ENCODE results near the gene KIAA0513. TPM values are rescaled to one million over a fixed set of nuclear protein-coding genes. Genes with fewer than 3 reads are reported as not detected.

The KIAA0513 gene
- total and polyA plus RNA-seq, 10 of the 15 experiments (the other 5 are each of a cell fraction or from before 2014, with no cell fraction given) = 0.14 to 5.8 (median 2.0) TPM

- WGBS (ENCODE audit: insufficient coverage, insufficient replicate concordance, low lambda C conversion rate, missing lambda C conversion rate) = 96% methylated on average over 11 of the region's 11 CpGs
- ChIA-PET POLR2A (interaction anchor here (0.6 to 1.2 kb wide), 2 partner anchors 9 to 58 kb away, joined by 4 to 6 read pairs; no protein-coding TSS in a partner anchor), RAD21 (ENCODE audit: unreplicated experiment) (no interaction called here), CTCF (interaction anchor here (1.0 to 2.0 kb wide), 6 partner anchors 9 to 383 kb away, joined by 3 to 7 read pairs (median 6); partner anchors contain the start of gene KIAA0513), SMC1A (ENCODE audit: uncharacterized antibody, unreplicated experiment) (interaction anchor here (2.0 kb wide), 1 partner anchor 11 kb away, joined by 4 read pairs; no protein-coding TSS in a partner anchor)
- peak overlapping the region; percentile 41 for H3K4me2 ChIP-seq (ENCODE audit: control insufficient read depth, insufficient read depth)
- H3K9ac ChIP-seq (ENCODE audit: control insufficient read depth, insufficient read depth, low read length) = no peak overlapping the region
- no peak overlapping the region for H2AFZ ChIP-seq (ENCODE audit: control insufficient read depth, low read depth, low read length)
- no peak for TF ChIP-seq MTA3 (IDR thresholded peaks at IDR 0.05; ENCODE audit: borderline replicate concordance, low read length)
- TF ChIP-seq ETV6 (conservative IDR thresholded peaks at IDR 0.05 in 1 of 2, IDR thresholded peaks at IDR 0.05 in 1 of 2; ENCODE audit: borderline replicate concordance in 1 of 2, low read depth in 1 of 2) = no peak
- TF ChIP-seq RAD51 (IDR thresholded peaks at IDR 0.05) = 0 out of 2 replicates have a peak, but pooled peaks have one; percentile 38
- H3K36me3 ChIP-seq (ENCODE audit: control insufficient read depth in 2 of 2, insufficient read depth in 2 of 2, low read length in 1 of 2) = no peaks in the 10 kb centered on the region; a peak in 1 of 4 replicates
- BruUV-seq (replicated peaks) = no TSS peak
- no peaks in the 10 kb centered on the region for H3K9me3 ChIP-seq (replicated peaks; ENCODE audit: control insufficient read depth, insufficient read depth, low read length)
- in situ Hi-C loops (cut with MboI) (no loop called here), intact Hi-C loops (cut with micrococcal nuclease; ENCODE audit: unreplicated experiment) (no loop called here)
- H3K79me2 ChIP-seq (ENCODE audit: control insufficient read depth, insufficient read depth, low read length) = peaks cover 70% of the 10 kb centered on the region
- no peak for DNase-seq (ENCODE audit: low read depth, low spot score)
- H4K20me1 ChIP-seq (ENCODE audit: control insufficient read depth, insufficient read depth) = no peaks in the 10 kb centered on the region; the same call in 1 of the 2 replicates
- H3K4me1 ChIP-seq (ENCODE audit: control insufficient read depth, insufficient read depth, low read length) = peaks cover 5% of the 10 kb centered on the region
- H3K4me3 ChIP-seq = peak overlapping the region; percentile 3; the same call in 1 of the 2 replicates
- no peak for FAIRE-seq
- H3K27me3 ChIP-seq (replicated peaks in 1 of 2; ENCODE audit: control insufficient read depth in 2 of 2, insufficient read depth in 2 of 2, low read length in 1 of 2) = no peaks in the 10 kb centered on the region
- H3K27ac ChIP-seq (ENCODE audit: control insufficient read depth, insufficient read depth) = no peak overlapping the region
- ATAC-seq = peak; percentile 32; the same call in 2 of the 3 replicates
Measured at GRCh38 chr16:85005285-85006069, 22.1 kb upstream of the KIAA0513 start.

DNA sequence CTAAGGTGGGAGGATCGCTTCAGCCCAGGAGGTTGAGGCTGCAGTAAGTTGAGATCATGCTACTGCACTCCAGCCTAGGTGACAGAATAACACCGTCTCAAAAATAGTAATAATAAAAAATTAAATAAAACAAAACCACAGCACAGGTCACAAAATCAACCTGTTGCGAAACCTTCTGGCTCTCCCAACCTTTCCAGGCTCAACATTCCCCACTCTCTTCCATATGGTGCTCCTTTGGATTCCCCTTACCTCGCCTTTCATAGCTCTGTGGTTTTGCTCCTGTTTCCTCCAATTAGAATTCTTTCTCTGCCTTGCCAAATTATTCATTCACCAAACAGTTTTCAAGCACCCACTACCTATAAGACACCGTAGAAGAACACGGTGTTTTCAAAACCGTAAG, 21.0 kb upstream of the KIAA0513 start:
- intact Hi-C loops (cut with micrococcal nuclease; ENCODE audit: unreplicated experiment) = no loop called here
- Histone ChIP-seq H3K9me3 (replicated peaks; ENCODE audit: control insufficient read depth, insufficient read depth, low read length) (no peaks in the 10 kb centered on the region), H3K4me3 (no peak overlapping the region), H3K36me3 (ENCODE audit: control insufficient read depth in 2 of 2, insufficient read depth in 2 of 2, low read length in 1 of 2) (no peaks in the 10 kb centered on the region; a peak in 1 of 4 replicates), H3K4me2 (ENCODE audit: control insufficient read depth, insufficient read depth) (no peak overlapping the region), H3K9ac (ENCODE audit: control insufficient read depth, insufficient read depth, low read length) (no peak overlapping the region), H3K4me1 (ENCODE audit: control insufficient read depth, insufficient read depth, low read length) (peaks cover 5% of the 10 kb centered on the region), H2AFZ (ENCODE audit: control insufficient read depth, low read depth, low read length) (no peak overlapping the region), H4K20me1 (ENCODE audit: control insufficient read depth, insufficient read depth) (no peaks in the 10 kb centered on the region; the same call in 1 of the 2 replicates), H3K27ac (ENCODE audit: control insufficient read depth, insufficient read depth) (no peak overlapping the region), H3K79me2 (ENCODE audit: control insufficient read depth, insufficient read depth, low read length) (peaks cover 77% of the 10 kb centered on the region), H3K27me3 (replicated peaks in 1 of 2; ENCODE audit: control insufficient read depth in 2 of 2, insufficient read depth in 2 of 2, low read length in 1 of 2) (no peaks in the 10 kb centered on the region)
- in situ Hi-C loops (cut with MboI) = no loop called here
- WGBS (ENCODE audit: insufficient coverage, insufficient replicate concordance, low lambda C conversion rate, missing lambda C conversion rate) = 97% methylated on average over 7 of the region's 7 CpGs
- CTCF ChIA-PET = interaction anchor here (1.5 to 2.0 kb wide), 4 partner anchors 8 to 384 kb away, joined by 5 to 7 read pairs (median 6); no protein-coding TSS in a partner anchor
- DNase-seq (ENCODE audit: low read depth, low spot score) (no peak), ATAC-seq (no peak), FAIRE-seq (no peak)
- RAD21 ChIA-PET (ENCODE audit: unreplicated experiment) = no interaction called here
- SMC1A ChIA-PET (ENCODE audit: uncharacterized antibody, unreplicated experiment) = interaction anchor here (2.0 kb wide), 1 partner anchor 12 kb away, joined by 4 read pairs; no protein-coding TSS in a partner anchor
- BruUV-seq (replicated peaks) = no TSS peak
- POLR2A ChIA-PET = interaction anchor here (0.6 to 1.7 kb wide), 3 partner anchors 10 to 406 kb away, joined by 3 read pairs; no protein-coding TSS in a partner anchor
- no peak for TF ChIP-seq CEBPB (IDR thresholded peaks at IDR 0.05; ENCODE audit: borderline replicate concordance in 1 of 2, low read depth in 2 of 2, low read length in 2 of 2)
- no peak for TF ChIP-seq MTA3 (IDR thresholded peaks at IDR 0.05; ENCODE audit: borderline replicate concordance, low read length)
- TF ChIP-seq IRF4 (IDR thresholded peaks at IDR 0.05; ENCODE audit: low read depth, low read length) = no peak
- no peak for TF ChIP-seq EP300 (IDR thresholded peaks at IDR 0.05; ENCODE audit: borderline replicate concordance in 1 of 2, control insufficient read depth in 1 of 2, low read depth in 2 of 2, low read length in 2 of 2)
- TF ChIP-seq ZZZ3 (IDR thresholded peaks at IDR 0.05; ENCODE audit: control insufficient read depth, insufficient read length, low read depth) = no peak
- TF ChIP-seq RUNX3 (IDR thresholded peaks at IDR 0.05; ENCODE audit: low read length) = no peak
- TF ChIP-seq ZSCAN29 (IDR thresholded peaks at IDR 0.05) = no peak
- TF ChIP-seq USF1 (IDR thresholded peaks at IDR 0.05; ENCODE audit: borderline replicate concordance, extremely low read length, insufficient read depth, low read depth, low read length) = no peak
- no peak for TF ChIP-seq MEF2B (IDR thresholded peaks at IDR 0.05; ENCODE audit: partially characterized antibody, poor library complexity, severe bottlenecking)
- no peak for TF ChIP-seq NR2F1 (conservative IDR thresholded peaks at IDR 0.05)

All from GM12878 (cell line).